Activated CD4-positive, alpha-beta T cell treated with anti-CD3 and anti-CD28 coated beads, Interleukin-2, amount 50 U/mL, for 1 hour (primary cell): ENCODE measurements around the gene OIT3.
"Not testable (repeated sequence)": the region's sequence is repeated elsewhere in the genome, so short reads cannot be mapped to it uniquely, and the experiment has no call there.

Experiments used
- DNase-seq: peaks from one replicate; pipeline ENCODE4 v3.0.0-alpha.2; 2020

OIT3 gene

GRCh38 chr10:72904806-72905205 is 11.3 kb downstream of the OIT3 start:
- DNase-seq: no peak

GRCh38 chr10:72906446-72906845 is 12.9 kb downstream of the OIT3 start:
- no peak for DNase-seq

GRCh38 chr10:72910705-72911104 is 17.2 kb downstream of the OIT3 start:
- DNase-seq: no peak

GRCh38 chr10:72911758-72912157 is 18.2 kb downstream of the OIT3 start:
- no peak for DNase-seq

- DNase-seq: no peak
These were observed 19.2 kb downstream of the OIT3 start for GRCh38 chr10:72912736-72913135.

GRCh38 chr10:72913287-72913686 is 19.7 kb downstream of the OIT3 start:
- no peak for DNase-seq

GRCh38 chr10:72917201-72917600 is 23.7 kb downstream of the OIT3 start:
- not testable (repeated sequence) for DNase-seq

GRCh38 chr10:72917803-72918332 is 24.3 kb downstream of the OIT3 start:
- DNase-seq: not testable (repeated sequence)

- no peak for DNase-seq
These were observed 24.8 kb downstream of the OIT3 start for GRCh38 chr10:72918352-72918751.

- DNase-seq: not testable (repeated sequence)
These were observed 27.7 kb downstream of the OIT3 start for GRCh38 chr10:72921147-72921683.

GRCh38 chr10:72924351-72924750 is 30.8 kb downstream of the OIT3 start:
- no peak for DNase-seq

GRCh38 chr10:72925951-72926465 is 32.5 kb downstream of the OIT3 start:
- DNase-seq: no peak

GRCh38 chr10:72927485-72927884 is 33.9 kb downstream of the OIT3 start:
- no peak for DNase-seq

- no peak for DNase-seq
These were observed 35.3 kb downstream of the OIT3 start for GRCh38 chr10:72928798-72929197.

- DNase-seq: no peak
These were observed 36.7 kb downstream of the OIT3 start for GRCh38 chr10:72930276-72930675.

- no peak for DNase-seq
These were observed 38.9 kb downstream of the OIT3 start for GRCh38 chr10:72932259-72933015.

- no peak for DNase-seq
These were observed 41.8 kb downstream of the OIT3 start for GRCh38 chr10:72935361-72935760.

GRCh38 chr10:72943498-72944234 is 50.1 kb downstream of the OIT3 start:
- DNase-seq: no peak

- DNase-seq: no peak
These were observed 53.4 kb downstream of the OIT3 start for GRCh38 chr10:72946963-72947362.

- DNase-seq: no peak
These were observed 55.2 kb downstream of the OIT3 start for GRCh38 chr10:72948762-72949161.

GRCh38 chr10:72951760-72952159 is 58.2 kb downstream of the OIT3 start:
- no peak for DNase-seq

- no peak for DNase-seq
These were observed 58.6 kb downstream of the OIT3 start for GRCh38 chr10:72952189-72952588.

- DNase-seq: no peak
These were observed 59.2 kb downstream of the OIT3 start for GRCh38 chr10:72952642-72953158.
